Activated B cell treated with CpG ODN at 0.5 μM for 24 hours (primary cell): ENCODE results near the gene JADE2. TPM values are rescaled to one million over a fixed set of nuclear protein-coding genes. Genes with fewer than 3 reads are reported as not detected.

Experiments used
- ATAC-seq: fragments of 200-7000 bp; cut with Tn5 transposase; one replicate; pipeline ENCODE4 v1.10.0; 2021; ENCODE audit warnings: low read depth, mild to moderate bottlenecking, moderate library complexity
- CTCF ChIA-PET: fragments of 350-600 bp; sonication (Branson Sonifier 250); formaldehyde crosslinking; loops from one replicate; lab custom pipeline; 2021; ENCODE audit warnings: antibody characterized with exemption; lab: Charles Lee
- POLR2A ChIA-PET: fragments of 350-600 bp; sonication (Branson Sonifier 250); formaldehyde crosslinking; loops from one replicate; lab custom pipeline; 2021; ENCODE audit warnings: antibody characterized with exemption; lab: Charles Lee
- DNase-seq: peaks from one replicate; pipeline ENCODE4 v3.0.0; 2022
- H3K27ac Mint-ChIP-seq: one replicate; pipeline ENCODE4 v1.8.0; 2020; ENCODE audit warnings: mixed read lengths
- H3K27me3 Mint-ChIP-seq: one replicate; pipeline ENCODE4 v1.8.0; 2021; ENCODE audit warnings: mixed read lengths
- H3K36me3 Mint-ChIP-seq: one replicate; pipeline ENCODE4 v1.8.0; 2021; ENCODE audit warnings: low read depth, mixed read lengths
- H3K4me1 Mint-ChIP-seq: one replicate; pipeline ENCODE4 v1.8.0; 2021; ENCODE audit warnings: mixed read lengths
- H3K4me3 Mint-ChIP-seq: one replicate; pipeline ENCODE4 v1.8.0; 2020; ENCODE audit warnings: mild to moderate bottlenecking, mixed read lengths
- H3K9me3 Mint-ChIP-seq: one replicate; pipeline ENCODE4 v1.8.0; 2020; ENCODE audit warnings: mixed read lengths
- CTCF ChIP-seq: fragments of 200-600 bp; IDR thresholded peaks from one replicate; pipeline ENCODE4 v1.8.0; 2022; ENCODE audit warnings: antibody characterized with exemption, mild to moderate bottlenecking
- intact Hi-C: fragments of 100-400 bp; cut with micrococcal nuclease; formaldehyde crosslinking; loops from one replicate; pipeline ENCODE4 v1.15.1; 2024
- total RNA-seq: library from RNA; stranded (reverse); gene quantifications from 2 replicates; pipeline ENCODE4 v1.2.3, GENCODE V29; 2022

JADE2 gene
- total RNA-seq, 1 donor from 2014 or later, result 225 TPM

GRCh38 chr5:134606726-134607125, 81.3 kb downstream of the JADE2 start:
- CTCF ChIA-PET, result no interaction called here
- no peak overlapping the region for H3K27ac Mint-ChIP-seq
- no peaks in the 10 kb centered on the region for H3K9me3 Mint-ChIP-seq
- DNase-seq, result no peak
- POLR2A ChIA-PET, result no interaction called here
- TF ChIP-seq CTCF, result no peak
- no peaks in the 10 kb centered on the region for H3K4me1 Mint-ChIP-seq
- no peaks in the 10 kb centered on the region for H3K27me3 Mint-ChIP-seq
- intact Hi-C loops, result no loop called here
- peaks cover 72% of the 10 kb centered on the region for H3K36me3 Mint-ChIP-seq
- ATAC-seq, result no peak
- no peak overlapping the region for H3K4me3 Mint-ChIP-seq

DNA sequence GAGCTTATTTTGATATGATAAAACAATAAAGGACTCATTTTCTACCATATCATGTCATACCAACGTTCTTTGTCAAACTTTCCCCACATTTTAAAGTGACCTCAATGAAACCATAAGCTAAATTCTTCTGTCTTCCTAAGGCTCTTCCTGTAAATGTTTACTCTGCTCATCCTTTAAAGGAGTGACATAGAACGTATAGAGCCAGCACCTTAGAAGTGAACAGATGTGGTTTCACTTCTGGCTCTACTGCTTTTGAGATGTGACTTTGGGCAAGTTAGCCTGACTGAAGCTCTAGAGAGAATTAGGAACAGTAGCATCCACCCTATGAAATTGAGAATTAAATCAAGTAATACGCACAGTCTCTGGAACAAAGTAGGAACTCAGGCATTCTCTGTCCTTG, 83.1 kb downstream of the JADE2 start:
- Mint-ChIP-seq H3K4me3 (no peak overlapping the region), H3K27ac (no peak overlapping the region), H3K4me1 (no peaks in the 10 kb centered on the region), H3K27me3 (no peaks in the 10 kb centered on the region), H3K36me3 (peaks cover 82% of the 10 kb centered on the region), H3K9me3 (no peaks in the 10 kb centered on the region)
- ATAC-seq (no peak), DNase-seq (no peak)
- ChIA-PET CTCF (no interaction called here), POLR2A (interaction anchor here (0.6 to 0.9 kb wide), 3 partner anchors 9 to 59 kb away, joined by 3 to 8 read pairs (median 3); no protein-coding TSS in a partner anchor)
- intact Hi-C loops, result no loop called here
- no peak for TF ChIP-seq CTCF

DNA sequence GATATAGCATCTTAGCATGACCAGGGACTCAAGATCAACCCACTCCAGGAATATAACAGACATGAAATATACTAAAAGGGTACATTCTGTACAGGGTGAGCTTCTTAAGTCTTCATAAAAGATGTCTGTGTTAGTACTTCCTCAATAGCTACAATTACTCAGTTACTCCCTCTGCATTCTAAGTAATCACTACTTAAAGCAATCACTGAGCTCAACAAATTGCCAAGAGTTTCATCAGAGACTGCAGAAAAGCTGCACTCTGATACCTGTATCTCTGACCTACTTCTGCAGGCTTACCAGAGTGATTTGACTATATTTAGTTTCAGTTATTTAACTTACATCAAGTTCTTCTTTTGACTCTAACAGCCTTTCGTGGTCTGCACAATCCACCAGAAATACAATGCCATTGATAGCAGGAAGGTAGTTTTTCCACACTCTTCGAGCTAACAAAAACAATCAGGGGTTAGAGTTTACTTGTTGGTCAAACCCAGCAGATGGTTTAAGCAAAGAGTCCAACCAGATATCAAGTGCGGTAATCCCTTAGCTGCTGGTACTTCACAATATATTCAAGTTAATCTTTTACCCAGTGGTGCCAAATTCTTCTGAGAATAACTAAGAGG, 83.9 kb downstream of the JADE2 start:
- H3K4me1 Mint-ChIP-seq, result no peaks in the 10 kb centered on the region
- POLR2A ChIA-PET, result no interaction called here
- H3K9me3 Mint-ChIP-seq, result no peaks in the 10 kb centered on the region
- no peak overlapping the region for H3K27ac Mint-ChIP-seq
- H3K36me3 Mint-ChIP-seq, result peaks cover 82% of the 10 kb centered on the region
- TF ChIP-seq CTCF, result no peak
- ATAC-seq (no peak), DNase-seq (no peak)
- intact Hi-C loops, result no loop called here
- no peak overlapping the region for H3K4me3 Mint-ChIP-seq
- no peaks in the 10 kb centered on the region for H3K27me3 Mint-ChIP-seq
- CTCF ChIA-PET, result no interaction called here

GRCh38 chr5:134610725-134611124, 85.3 kb downstream of the JADE2 start:
- Mint-ChIP-seq H3K27ac (no peak overlapping the region), H3K4me3 (no peak overlapping the region), H3K4me1 (no peaks in the 10 kb centered on the region), H3K36me3 (peaks cover 78% of the 10 kb centered on the region), H3K9me3 (no peaks in the 10 kb centered on the region), H3K27me3 (no peaks in the 10 kb centered on the region)
- DNase-seq (no peak), ATAC-seq (no peak)
- ChIA-PET CTCF (no interaction called here), POLR2A (no interaction called here)
- intact Hi-C loops, result no loop called here
- TF ChIP-seq CTCF, result no peak

DNA sequence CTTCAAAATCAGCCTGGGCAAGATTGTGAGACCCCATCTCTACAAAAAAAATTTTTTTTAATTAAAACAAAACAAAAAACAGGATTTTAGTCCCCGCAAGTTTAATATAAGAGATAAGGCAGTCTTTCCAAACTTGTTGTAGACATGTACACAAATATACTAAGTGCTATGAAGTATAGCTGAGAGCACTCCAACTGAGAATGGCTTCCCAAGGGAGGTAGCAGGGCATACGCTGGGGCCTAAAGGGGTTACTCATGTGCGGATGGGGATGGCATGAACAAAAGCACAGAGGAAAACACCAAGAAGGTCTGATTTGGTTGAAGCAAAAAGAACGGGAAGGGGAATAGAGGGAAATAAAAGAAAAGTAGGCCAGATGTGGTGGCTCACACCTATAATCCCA, 86.0 kb downstream of the JADE2 start:
- Mint-ChIP-seq H3K27me3 (no peaks in the 10 kb centered on the region), H3K27ac (no peak overlapping the region), H3K4me1 (no peaks in the 10 kb centered on the region), H3K9me3 (no peaks in the 10 kb centered on the region), H3K4me3 (no peak overlapping the region), H3K36me3 (peaks cover 71% of the 10 kb centered on the region)
- CTCF ChIA-PET, result no interaction called here
- DNase-seq (no peak), ATAC-seq (no peak)
- no peak for TF ChIP-seq CTCF
- intact Hi-C loops, result no loop called here
- POLR2A ChIA-PET, result no interaction called here
